Measurements from ENCODE around the gene PPP1R3G. TPM values are rescaled to one million over a fixed set of nuclear protein-coding genes. Genes with fewer than 3 reads are reported as not detected.

Gene PPP1R3G
- total and polyA plus RNA-seq, 12 donors: 1.2 to 17.1 (median 8.4) TPM

GRCh38 chr6:5061152-5061551, 24.0 kb upstream of the PPP1R3G start:
- intact Hi-C loops (cut with DNase I): no loop called here
- Histone ChIP-seq H3K27me3 (no peaks in the 10 kb centered on the region), H3K9me3 (replicated peaks in 1 of 3) (no peaks in the 10 kb centered on the region), H3K36me3 (replicated peaks in 1 of 2) (no peaks in the 10 kb centered on the region), H3K4me3 (no peak overlapping the region), H3K4me1 (replicated peaks in 1 of 2) (peaks cover 0 to 4% of the 10 kb centered on the region in 2 donors), H3K27ac (no peak overlapping the region)
- TF ChIP-seq, protein P1, sequence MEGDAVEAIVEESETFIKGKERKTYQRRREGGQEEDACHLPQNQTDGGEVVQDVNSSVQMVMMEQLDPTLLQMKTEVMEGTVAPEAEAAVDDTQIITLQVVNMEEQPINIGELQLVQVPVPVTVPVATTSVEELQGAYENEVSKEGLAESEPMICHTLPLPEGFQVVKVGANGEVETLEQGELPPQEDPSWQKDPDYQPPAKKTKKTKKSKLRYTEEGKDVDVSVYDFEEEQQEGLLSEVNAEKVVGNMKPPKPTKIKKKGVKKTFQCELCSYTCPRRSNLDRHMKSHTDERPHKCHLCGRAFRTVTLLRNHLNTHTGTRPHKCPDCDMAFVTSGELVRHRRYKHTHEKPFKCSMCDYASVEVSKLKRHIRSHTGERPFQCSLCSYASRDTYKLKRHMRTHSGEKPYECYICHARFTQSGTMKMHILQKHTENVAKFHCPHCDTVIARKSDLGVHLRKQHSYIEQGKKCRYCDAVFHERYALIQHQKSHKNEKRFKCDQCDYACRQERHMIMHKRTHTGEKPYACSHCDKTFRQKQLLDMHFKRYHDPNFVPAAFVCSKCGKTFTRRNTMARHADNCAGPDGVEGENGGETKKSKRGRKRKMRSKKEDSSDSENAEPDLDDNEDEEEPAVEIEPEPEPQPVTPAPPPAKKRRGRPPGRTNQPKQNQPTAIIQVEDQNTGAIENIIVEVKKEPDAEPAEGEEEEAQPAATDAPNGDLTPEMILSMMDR (IDR thresholded peaks at IDR 0.05): no peak
- TF ChIP-seq POLR2A (IDR thresholded peaks at IDR 0.05): no peak
- WGBS, 4 donors: 48 to 69% (median 61%) methylated on average over 3 of the region's 3 CpGs
- no peak for DNase-seq

GRCh38 chr6:5063617-5064016, 21.5 kb upstream of the PPP1R3G start:
- Histone ChIP-seq H3K4me3 (no peak overlapping the region), H3K27ac (no peak overlapping the region), H3K27me3 (no peaks in the 10 kb centered on the region), H3K9me3 (replicated peaks in 1 of 3) (no peaks in the 10 kb centered on the region), H3K36me3 (replicated peaks in 1 of 2) (no peaks in the 10 kb centered on the region), H3K4me1 (replicated peaks in 1 of 2) (peaks cover 0 to 6% of the 10 kb centered on the region in 2 donors)
- intact Hi-C loops (cut with DNase I): no loop called here
- WGBS, 4 donors: 75 to 100% (median 91%) methylated on average over 2 to 8 of the region's 8 CpGs
- no peak for DNase-seq
- TF ChIP-seq POLR2A (IDR thresholded peaks at IDR 0.05): no peak
- TF ChIP-seq, protein P1 (IDR thresholded peaks at IDR 0.05): no peak

GRCh38 chr6:5066456-5067093, 18.6 kb upstream of the PPP1R3G start:
- DNase-seq: peak in 5 of 7 donors; percentile 31 to 66 (median 55)
- no peaks in the 10 kb centered on the region for H3K36me3 ChIP-seq (replicated peaks in 1 of 2)
- WGBS, 4 donors: 86 to 91% (median 89%) methylated on average over 20 to 24 of the region's 24 CpGs

GRCh38 chr6:5067305-5067704, 17.8 kb upstream of the PPP1R3G start:
- intact Hi-C loops (cut with DNase I): no loop called here
- no peaks in the 10 kb centered on the region for H3K9me3 ChIP-seq (replicated peaks in 1 of 3)
- DNase-seq: no peak
- H3K36me3 ChIP-seq (replicated peaks in 1 of 2): no peaks in the 10 kb centered on the region
- TF ChIP-seq, protein P1 (IDR thresholded peaks at IDR 0.05): no peak
- no peak for TF ChIP-seq POLR2A (IDR thresholded peaks at IDR 0.05)
- H3K4me3 ChIP-seq: no peak overlapping the region
- no peak overlapping the region for H3K27ac ChIP-seq
- peaks cover 0 to 6% of the 10 kb centered on the region in 2 donors for H3K4me1 ChIP-seq (replicated peaks in 1 of 2)
- no peaks in the 10 kb centered on the region for H3K27me3 ChIP-seq
- WGBS, 4 donors: 96 to 100% (median 97%) methylated on average over 3 of the region's 3 CpGs

More at GRCh38 chr6:5066456-5067093, 18.6 kb upstream of the PPP1R3G start:
- Histone ChIP-seq H3K9me3 (replicated peaks in 1 of 3) (no peaks in the 10 kb centered on the region), H3K4me1 (replicated peaks in 1 of 2) (peaks cover 0 to 6% of the 10 kb centered on the region in 2 donors), H3K27me3 (no peaks in the 10 kb centered on the region), H3K27ac (peak overlapping the region; percentile 30 to 67 (median 34)), H3K4me3 (no peak overlapping the region)
- intact Hi-C loops (cut with DNase I): no loop called here
- TF ChIP-seq POLR2A (IDR thresholded peaks at IDR 0.05): no peak
- TF ChIP-seq, protein P1 (IDR thresholded peaks at IDR 0.05): no peak

Data from adrenal gland (tissue), 12 donors.